HepG2 (cell line): Measurements from ENCODE around the gene CTSW. TPM values are rescaled to one million over a fixed set of nuclear protein-coding genes. Genes with fewer than 3 reads are reported as not detected.

ENCODE experiments used
- ASH2L ChIP-seq: fragments of 300-600, 200-600 bp; sonication (generic); IDR thresholded peaks from 2 replicates; pipeline ENCODE4 v1.7.0; 2017; ENCODE audit warnings: low read depth, mild to moderate bottlenecking, moderate library complexity, mixed read lengths, low read length; ENCODE audit not compliant: insufficient read length
- ELF1 ChIP-seq: sonication (generic); formaldehyde crosslinking; IDR thresholded peaks from 2 replicates; pipeline ENCODE4 v1.4.0; 2020; ENCODE audit warnings: missing genetic modification reagents
- GATAD1 ChIP-seq: IDR thresholded peaks from 2 replicates; pipeline ENCODE4 v1.6.1; 2016; ENCODE audit warnings: missing genetic modification reagents, missing compliant biosample characterization
- GPBP1L1 ChIP-seq: sonication (generic); formaldehyde crosslinking; IDR thresholded peaks from 2 replicates; pipeline ENCODE4 v1.5.0; 2020; ENCODE audit warnings: mild to moderate bottlenecking, missing genetic modification reagents
- HOXD1 ChIP-seq: sonication (generic); formaldehyde crosslinking; IDR thresholded peaks from 2 replicates; pipeline ENCODE4 v1.5.0; 2020; ENCODE audit warnings: missing genetic modification reagents
- KLF6 ChIP-seq: IDR thresholded peaks from 2 replicates; pipeline ENCODE4 v1.8.0; 2016; ENCODE audit warnings: missing biosample characterization, missing genetic modification reagents
- NR1H2 ChIP-seq: sonication (generic); formaldehyde crosslinking; IDR thresholded peaks from 2 replicates; pipeline ENCODE4 v1.8.1; 2022; ENCODE audit warnings: low read depth, missing genetic modification reagents, borderline replicate concordance
- PHF20 ChIP-seq: sonication (generic); formaldehyde crosslinking; IDR thresholded peaks from 2 replicates; pipeline ENCODE4 v1.5.0; 2020; ENCODE audit warnings: mild to moderate bottlenecking, missing genetic modification reagents
- POLR2G ChIP-seq: fragments of 200-400 bp; formaldehyde crosslinking; IDR thresholded peaks from 2 replicates; pipeline ENCODE4 v1.6.1; 2018; ENCODE audit warnings: mild to moderate bottlenecking, low read depth, low read length, moderate library complexity
- SMYD3 ChIP-seq: sonication (generic); formaldehyde crosslinking; IDR thresholded peaks from 2 replicates; pipeline ENCODE4 v1.8.1; 2023; ENCODE audit warnings: mild to moderate bottlenecking, missing genetic modification reagents
- SP2 ChIP-seq: sonication (generic); formaldehyde crosslinking; IDR thresholded peaks from 2 replicates; pipeline ENCODE4 v1.5.1; 2020; ENCODE audit warnings: mild to moderate bottlenecking, missing genetic modification reagents
- STAT5B ChIP-seq: sonication (generic); formaldehyde crosslinking; IDR thresholded peaks from 2 replicates; pipeline ENCODE4 v1.4.0; 2020; ENCODE audit warnings: missing genetic modification reagents
- TEAD2 ChIP-seq: sonication (generic); formaldehyde crosslinking; IDR thresholded peaks from 2 replicates; pipeline ENCODE4 v1.9.0; 2021; ENCODE audit warnings: missing genetic modification reagents
- ZNF441 ChIP-seq: sonication (generic); formaldehyde crosslinking; IDR thresholded peaks from 2 replicates; pipeline ENCODE4 v1.7.0; 2021; ENCODE audit warnings: missing genetic modification reagents, borderline replicate concordance
- ZNF543 ChIP-seq: sonication (generic); formaldehyde crosslinking; IDR thresholded peaks from 2 replicates; pipeline ENCODE4 v1.4.0; 2020; ENCODE audit warnings: mild to moderate bottlenecking, missing genetic modification reagents
- ZNF572 ChIP-seq: sonication (generic); formaldehyde crosslinking; IDR thresholded peaks from 2 replicates; pipeline ENCODE4 v1.5.1; 2020; ENCODE audit warnings: mild to moderate bottlenecking, missing genetic modification reagents
- ZNF687 ChIP-seq: sonication (generic); formaldehyde crosslinking; IDR thresholded peaks from 2 replicates; pipeline ENCODE4 v1.5.1; 2020; ENCODE audit warnings: mild to moderate bottlenecking, missing genetic modification reagents, moderate library complexity
- ZNF749 ChIP-seq: sonication (generic); formaldehyde crosslinking; IDR thresholded peaks from 2 replicates; pipeline ENCODE4 v1.8.0; 2022; ENCODE audit warnings: mild to moderate bottlenecking, missing genetic modification reagents, moderate library complexity, borderline replicate concordance
- ZNF768 ChIP-seq: sonication (generic); formaldehyde crosslinking; IDR thresholded peaks from 2 replicates; pipeline ENCODE4 v1.4.0; 2020; ENCODE audit warnings: missing genetic modification reagents
- ZNF841 ChIP-seq: sonication (generic); formaldehyde crosslinking; IDR thresholded peaks from 2 replicates; pipeline ENCODE4 v1.8.1; 2023; ENCODE audit warnings: missing genetic modification reagents, borderline replicate concordance
- polyA plus RNA-seq, 8 experiments: library from polyadenylated mRNA; depleted of rRNA in 3 of 8; stranded (reverse) in 7 of 8; unstranded in 1 of 8; fragments of >200 nt; fragmentation: Illumina TruSeq in 4 of 8; extraction: Trizol in 4 of 8; gene quantifications; 2 replicates each; pipeline versions ENCODE4 v1.2.1 to v1.2.3, GENCODE V29; 2011 to 2016; ENCODE audit warnings: low read depth in 4 of 8, missing spikeins in 1 of 8, mixed read lengths in 1 of 8; ENCODE audit not compliant: insufficient read depth in 1 of 8
- total RNA-seq, 5 experiments: library from RNA; depleted of rRNA; stranded (reverse); fragments of >200 nt; fragmentation: Illumina TruSeq; extraction: Trizol; gene quantifications; 2 replicates each; pipeline ENCODE4 v1.2.3, GENCODE V29; 2016; ENCODE audit warnings: low read depth in 1 of 5
- TF ChIP-seq, protein P1 (sequence below): sonication (generic); formaldehyde crosslinking; IDR thresholded peaks from 2 replicates; pipeline ENCODE4 v1.4.0; 2020; ENCODE audit warnings: missing genetic modification reagents, borderline replicate concordance
- TF ChIP-seq, protein P2 (sequence below): sonication (generic); formaldehyde crosslinking; IDR thresholded peaks from 2 replicates; pipeline ENCODE4 v1.4.0; 2020; ENCODE audit warnings: mild to moderate bottlenecking, missing genetic modification reagents

Gene CTSW
- total and polyA plus RNA-seq, 2 of the 13 experiments (the other 11 are each of a cell fraction or from before 2014, with no cell fraction given), result 0.09 TPM; not detected in 1

GRCh38 chr11:65918211-65919140 lies 38.8 kb downstream of the CTSW start, which contains the start of gene C11orf68 (continued):
- TF ChIP-seq ZNF687 (CRISPR knock-in tag) (no peak; the same call in none of the 2 replicates), HOXD1 (CRISPR knock-in tag) (no peak), ZNF768 (0 out of 2 replicates have a peak, but pooled peaks have one; percentile 21), TEAD2 (CRISPR knock-in tag) (no peak), POLR2G (peak; percentile 74), ZNF749 (CRISPR knock-in tag) (no peak), SP2 (CRISPR knock-in tag) (no peak), SMYD3 (CRISPR knock-in tag) (no peak), ZNF841 (CRISPR knock-in tag) (no peak), ZNF572 (CRISPR knock-in tag) (peak; percentile 8; the same call in 1 of the 2 replicates), GPBP1L1 (CRISPR knock-in tag) (no peak), GATAD1 (CRISPR knock-in tag) (no peak), ELF1 (CRISPR knock-in tag) (no peak), ZNF543 (CRISPR knock-in tag) (no peak), ASH2L (no peak), STAT5B (CRISPR knock-in tag) (no peak), ZNF441 (CRISPR knock-in tag) (0 out of 2 replicates have a peak, but pooled peaks have one; percentile 9), KLF6 (CRISPR knock-in tag) (no peak), PHF20 (CRISPR knock-in tag) (no peak), NR1H2 (CRISPR knock-in tag) (no peak)
- TF ChIP-seq, protein P1, sequence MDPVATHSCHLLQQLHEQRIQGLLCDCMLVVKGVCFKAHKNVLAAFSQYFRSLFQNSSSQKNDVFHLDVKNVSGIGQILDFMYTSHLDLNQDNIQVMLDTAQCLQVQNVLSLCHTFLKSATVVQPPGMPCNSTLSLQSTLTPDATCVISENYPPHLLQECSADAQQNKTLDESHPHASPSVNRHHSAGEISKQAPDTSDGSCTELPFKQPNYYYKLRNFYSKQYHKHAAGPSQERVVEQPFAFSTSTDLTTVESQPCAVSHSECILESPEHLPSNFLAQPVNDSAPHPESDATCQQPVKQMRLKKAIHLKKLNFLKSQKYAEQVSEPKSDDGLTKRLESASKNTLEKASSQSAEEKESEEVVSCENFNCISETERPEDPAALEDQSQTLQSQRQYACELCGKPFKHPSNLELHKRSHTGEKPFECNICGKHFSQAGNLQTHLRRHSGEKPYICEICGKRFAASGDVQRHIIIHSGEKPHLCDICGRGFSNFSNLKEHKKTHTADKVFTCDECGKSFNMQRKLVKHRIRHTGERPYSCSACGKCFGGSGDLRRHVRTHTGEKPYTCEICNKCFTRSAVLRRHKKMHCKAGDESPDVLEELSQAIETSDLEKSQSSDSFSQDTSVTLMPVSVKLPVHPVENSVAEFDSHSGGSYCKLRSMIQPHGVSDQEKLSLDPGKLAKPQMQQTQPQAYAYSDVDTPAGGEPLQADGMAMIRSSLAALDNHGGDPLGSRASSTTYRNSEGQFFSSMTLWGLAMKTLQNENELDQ (CRISPR knock-in tag), result no peak
- TF ChIP-seq, protein P2, sequence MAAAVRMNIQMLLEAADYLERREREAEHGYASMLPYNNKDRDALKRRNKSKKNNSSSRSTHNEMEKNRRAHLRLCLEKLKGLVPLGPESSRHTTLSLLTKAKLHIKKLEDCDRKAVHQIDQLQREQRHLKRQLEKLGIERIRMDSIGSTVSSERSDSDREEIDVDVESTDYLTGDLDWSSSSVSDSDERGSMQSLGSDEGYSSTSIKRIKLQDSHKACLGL (CRISPR knock-in tag), result 0 out of 2 replicates have a peak, but pooled peaks have one; percentile 31
